Motor neuron (in vitro differentiated cells): Measurements from ENCODE around the gene MIP. TPM values are rescaled to one million over a fixed set of nuclear protein-coding genes. Genes with fewer than 3 reads are reported as not detected.

Source experiments
- ATAC-seq, 8 experiments: fragments of 200-7000 bp; cut with Tn5 transposase; replicated peaks in 6 of 8; 2 replicates each; pipeline ENCODE4 v1.8.0; 2021; ENCODE audit warnings: mild to moderate bottlenecking in 8 of 8, moderate library complexity in 8 of 8
- H3K27ac ChIP-seq, 2 donors: fragments of 250-450 bp; sonication (Bioruptor Pico); 2 replicates each; pipeline ENCODE4 v1.9.0; 2021; ENCODE audit warnings: antibody characterized with exemption in 2 of 2, mild to moderate bottlenecking in 2 of 2, moderate library complexity in 1 of 2
- H3K4me1 ChIP-seq, 2 donors: fragments of 250-450 bp; sonication (Bioruptor Pico); replicated peaks in 1 of 2; 2 replicates each; pipeline ENCODE4 v1.6.1; 2021; ENCODE audit warnings: antibody characterized with exemption in 2 of 2, mild to moderate bottlenecking in 2 of 2, moderate library complexity in 1 of 2
- H3K4me3 ChIP-seq, 5 donors: fragments of 250-450 bp; sonication (Bioruptor Pico); 2 replicates each; pipeline ENCODE4 v1.9.0; 2021; ENCODE audit warnings: antibody characterized with exemption in 5 of 5, mild to moderate bottlenecking in 5 of 5, moderate library complexity in 4 of 5
- WGBS, 10 experiments: fragments of 450-650 bp; shearing (Covaris generic); methylation state at CpG; one replicate each; pipeline ENCODE4 v1.0.0; 2022; 5-methylcytosine and 5-hydroxymethylcytosine counted together
- in situ Hi-C, 9 experiments: fragments of 400-800 bp; cut with MboI; loops; one replicate each; pipeline ENCODE4 v1.15.0; 2021; ENCODE audit warnings: low sequenced_read_pairs in 9 of 9, low pct_unique_long_range_greater_than_20kb in 2 of 9; ENCODE audit not compliant: unreplicated experiment in 9 of 9
- total RNA-seq, 8 experiments: library from RNA; unstranded; fragments of 300-600 nt; gene quantifications; 2 replicates each; pipeline versions ENCODE4 v1.2.3 to v1.2.4, GENCODE V29; 2022

The MIP gene
- total RNA-seq, 8 experiments from 2014 or later, result 0.16 to 2.7 (median 0.44) TPM

- H3K4me3 ChIP-seq, result no peak overlapping the region
- in situ Hi-C loops, result no loop called here
- no peak overlapping the region for H3K27ac ChIP-seq
- ATAC-seq, result no peak
- WGBS, 10 experiments, result 56 to 100% (median 100%) methylated on average over 1 of the region's 1 CpG; no CpG with 5 or more reads in 1 of the 10 experiments
- H3K4me1 ChIP-seq, result peaks cover 0 to 4% of the 10 kb centered on the region in 2 donors
These were observed 30.1 kb upstream of the MIP start for GRCh38 chr12:56484566-56484965.

GRCh38 chr12:56479625-56480024 is 25.2 kb upstream of the MIP start:
- no peak overlapping the region for H3K4me3 ChIP-seq
- in situ Hi-C loops, result no loop called here
- no peak for ATAC-seq
- 60 to 100% (median 100%) methylated on average over 3 to 6 of the region's 7 CpGs; no CpG with 5 or more reads in 4 of the 10 experiments for WGBS, 10 experiments
- no peak overlapping the region for H3K27ac ChIP-seq
- no peaks in the 10 kb centered on the region for H3K4me1 ChIP-seq

GRCh38 chr12:56477521-56478225 is 23.2 kb upstream of the MIP start:
- 82 to 100% (median 85%) methylated on average over 1 to 6 of the region's 6 CpGs; no CpG with 5 or more reads in 2 of the 10 experiments for WGBS, 10 experiments
- H3K4me1 ChIP-seq, result no peaks in the 10 kb centered on the region
- H3K4me3 ChIP-seq, result no peak overlapping the region
- in situ Hi-C loops, result no loop called here
- no peak overlapping the region for H3K27ac ChIP-seq
- peak in 1 of 8 experiments; percentile 9 for ATAC-seq

- ATAC-seq, result peak in 1 of 8 experiments; percentile 14
These were observed 22.5 kb upstream of the MIP start for GRCh38 chr12:56476972-56477432.

GRCh38 chr12:56476143-56476542 is 21.7 kb upstream of the MIP start:
- in situ Hi-C loops, result no loop called here
- Histone ChIP-seq H3K4me1 (no peaks in the 10 kb centered on the region), H3K4me3 (no peak overlapping the region), H3K27ac (no peak overlapping the region)
- WGBS, 10 experiments, result 20 to 100% (median 100%) methylated on average over 1 to 3 of the region's 6 CpGs; no CpG with 5 or more reads in 4 of the 10 experiments
- ATAC-seq, result no peak

More at GRCh38 chr12:56476972-56477432, 22.5 kb upstream of the MIP start:
- no peak overlapping the region for H3K27ac ChIP-seq
- no peak overlapping the region for H3K4me3 ChIP-seq
- in situ Hi-C loops, result no loop called here
- no peaks in the 10 kb centered on the region for H3K4me1 ChIP-seq
- WGBS, 10 experiments, result 100% methylated on average over 1 of the region's 1 CpG; no CpG with 5 or more reads in 9 of the 10 experiments

GRCh38 chr12:56474389-56474788 is 19.9 kb upstream of the MIP start:
- Histone ChIP-seq H3K4me1 (peaks cover 3% of the 10 kb centered on the region in 2 donors), H3K27ac (no peak overlapping the region), H3K4me3 (no peak overlapping the region)
- ATAC-seq, result no peak
- in situ Hi-C loops, result loop anchor here in 2 of 9 experiments (25.0 kb wide), 1 partner anchor 112 kb away; the partner anchor contains the start of genes APOF (in 2 of the 2) and STAT2 (in 2 of the 2)
- 56 to 95% (median 87%) methylated on average over 2 to 6 of the region's 9 CpGs; no CpG with 5 or more reads in 4 of the 10 experiments for WGBS, 10 experiments

DNA sequence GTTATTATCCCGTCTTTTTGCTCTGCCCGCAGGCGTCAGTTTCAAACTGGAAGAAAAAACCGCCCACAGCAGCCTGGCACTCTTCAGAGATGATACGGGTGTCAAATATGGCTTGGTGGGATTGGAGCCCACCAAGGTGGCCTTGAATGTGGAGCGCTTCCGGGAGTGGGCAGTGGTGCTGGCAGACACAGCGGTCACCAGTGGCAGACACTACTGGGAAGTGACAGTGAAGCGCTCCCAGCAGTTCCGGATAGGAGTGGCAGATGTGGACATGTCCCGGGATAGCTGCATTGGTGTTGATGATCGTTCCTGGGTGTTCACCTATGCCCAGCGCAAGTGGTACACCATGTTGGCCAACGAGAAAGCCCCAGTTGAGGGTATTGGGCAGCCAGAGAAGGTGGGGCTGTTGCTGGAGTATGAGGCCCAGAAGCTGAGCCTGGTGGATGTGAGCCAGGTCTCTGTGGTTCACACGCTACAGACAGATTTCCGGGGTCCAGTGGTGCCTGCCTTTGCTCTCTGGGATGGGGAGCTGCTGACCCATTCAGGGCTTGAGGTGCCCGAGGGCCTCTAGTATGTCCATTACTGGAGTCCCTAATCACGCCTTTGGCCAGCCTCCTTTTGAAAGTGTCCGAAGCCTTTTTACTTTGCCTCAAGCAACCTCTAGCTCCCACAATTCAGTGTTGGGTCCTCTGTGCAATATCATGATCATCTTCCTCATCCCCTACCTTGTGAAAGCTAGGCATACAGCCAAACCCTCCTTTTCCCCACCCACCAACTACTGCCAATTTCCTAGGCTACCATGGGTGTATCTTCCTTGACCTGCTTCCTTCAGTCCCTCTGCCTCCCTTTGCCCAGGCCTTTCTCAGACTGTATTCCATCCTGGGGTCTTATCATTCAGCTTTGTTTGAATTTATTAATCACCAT is 14.8 kb upstream of the MIP start:
- peak; percentile 1 to 55 (median 6) for ATAC-seq
- in situ Hi-C loops, result loop anchor here in 3 of 9 experiments (10.0 to 25.0 kb wide), 2 partner anchors 107 to 344 kb away; partner anchors contain the start of genes APOF (in 2 of the 3), STAT2 (in 2 of the 3) and ESYT1 (in 1 of the 3)

DNA sequence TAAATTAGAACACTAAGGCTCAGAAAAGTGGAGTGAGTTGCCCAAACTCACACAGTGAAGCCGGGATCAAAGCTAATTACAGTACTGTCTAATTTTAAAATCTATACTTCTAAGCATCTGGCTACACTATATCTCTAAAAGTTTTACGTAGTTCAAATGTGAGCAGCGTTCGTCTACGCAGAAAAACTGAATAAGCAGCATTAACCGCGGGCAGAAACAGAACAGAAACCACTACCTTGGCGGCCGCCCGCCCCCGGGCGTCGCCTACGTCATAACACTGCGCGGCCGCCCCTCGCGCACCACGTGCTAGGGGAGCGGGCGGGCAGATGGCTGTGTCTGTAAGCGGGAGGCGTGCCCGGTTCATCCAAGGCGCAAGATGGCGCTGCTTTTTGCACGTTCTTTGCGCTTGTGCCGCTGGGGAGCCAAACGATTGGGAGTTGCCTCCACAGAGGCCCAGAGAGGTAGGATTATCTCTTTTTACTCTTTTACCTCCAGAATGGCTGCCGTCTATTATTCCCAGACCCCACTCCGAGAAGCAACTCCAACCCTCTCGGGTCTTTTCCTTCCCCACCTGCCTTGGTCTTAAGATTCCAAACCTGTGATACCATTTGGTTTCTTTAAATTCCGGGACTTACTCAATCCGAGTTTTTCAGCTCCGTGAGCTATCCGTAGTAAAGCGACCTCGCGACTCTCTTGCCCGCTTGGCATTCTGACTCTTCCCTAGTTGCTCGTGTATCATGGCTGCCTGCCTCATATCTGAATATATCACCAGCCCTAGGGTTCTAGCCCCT is 14.0 kb upstream of the MIP start, which contains the start of gene SPRYD4:
Gene SPRYD4 (plus strand): TSS at position 363 of the 791 bp plus-strand sequence. CDS start 14 bp downstream, at position 377.
- 0 to 6% (median 1%) methylated on average over 1 to 38 of the region's 43 CpGs for WGBS, 10 experiments
- Histone ChIP-seq H3K27ac (peak within 1 kb of the TSS; percentile 85 to 87), H3K4me3 (peak within 1 kb of the TSS; percentile 83 to 89 (median 86)), H3K4me1 (peaks cover 6 to 11% of the 10 kb centered on the region in 2 donors)
- in situ Hi-C loops, result loop anchor here in 3 of 9 experiments (10.0 to 25.0 kb wide), 2 partner anchors 106 to 344 kb away; partner anchors contain the start of genes APOF (in 2 of the 3), STAT2 (in 2 of the 3) and ESYT1 (in 1 of the 3)
- peak; percentile 87 to 97 (median 94) for ATAC-seq

More for the DNA sequence above, 14.8 kb upstream of the MIP start:
- 0 to 75% (median 38%) methylated on average over 2 to 12 of the region's 19 CpGs; no CpG with 5 or more reads in 4 of the 10 experiments for WGBS, 10 experiments
- H3K4me1 ChIP-seq, result peaks cover 5 to 6% of the 10 kb centered on the region in 2 donors
- peak overlapping the region; percentile 85 to 87 for H3K27ac ChIP-seq
- H3K4me3 ChIP-seq, result peak overlapping the region; percentile 83 to 89 (median 86)

GRCh38 chr12:56462565-56462964 is 8.1 kb upstream of the MIP start:
- in situ Hi-C loops, result loop anchor here in 3 of 9 experiments (10.0 to 25.0 kb wide), 2 partner anchors 100 to 338 kb away; partner anchors contain the start of genes APOF (in 2 of the 3), STAT2 (in 2 of the 3) and ESYT1 (in 1 of the 3)
- Histone ChIP-seq H3K4me1 (peaks cover 8 to 17% of the 10 kb centered on the region in 2 donors), H3K27ac (peak overlapping the region; percentile 2 to 35), H3K4me3 (no peak overlapping the region)
- peak in 5 of 8 experiments; percentile 67 to 83 (median 77) for ATAC-seq

GRCh38 chr12:56461235-56462159 is 7.0 kb upstream of the MIP start:
- peak in 3 of 8 experiments; percentile 15 to 72 (median 58) for ATAC-seq
- no peak overlapping the region for H3K27ac ChIP-seq
- H3K4me3 ChIP-seq, result no peak overlapping the region
- H3K4me1 ChIP-seq, result peaks cover 8 to 17% of the 10 kb centered on the region in 2 donors
- WGBS, 10 experiments, result 65 to 100% (median 96%) methylated on average over 3 to 10 of the region's 11 CpGs
- in situ Hi-C loops, result loop anchor here in 3 of 9 experiments (10.0 to 25.0 kb wide), 2 partner anchors 99 to 337 kb away; partner anchors contain the start of genes APOF (in 2 of the 3), STAT2 (in 2 of the 3) and ESYT1 (in 1 of the 3)

DNA sequence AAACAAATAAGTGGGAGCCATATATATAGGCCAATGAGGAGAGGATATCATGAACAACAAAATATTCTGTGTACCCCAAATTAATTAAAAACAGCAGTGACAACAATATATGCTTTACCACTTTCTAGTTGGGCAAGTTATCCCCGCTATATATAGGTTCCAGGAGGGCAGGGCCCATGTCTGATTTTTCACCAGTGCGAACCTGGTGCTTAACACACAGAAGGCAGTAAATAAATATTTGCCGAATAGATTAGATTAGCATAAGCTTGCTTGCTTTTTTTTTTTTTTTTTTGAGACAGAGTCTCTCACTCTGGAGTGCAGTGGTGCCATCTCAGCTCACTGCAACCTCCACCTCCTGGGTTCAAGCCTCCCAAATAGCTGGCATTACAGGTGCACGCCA is 3.4 kb upstream of the MIP start:
- in situ Hi-C loops, result loop anchor here in 2 of 9 experiments (25.0 kb wide), 1 partner anchor 96 kb away; the partner anchor contains the start of genes APOF (in 2 of the 2) and STAT2 (in 2 of the 2)
- peaks cover 6 to 7% of the 10 kb centered on the region in 2 donors for H3K4me1 ChIP-seq
- no peak overlapping the region for H3K4me3 ChIP-seq
- no peak overlapping the region for H3K27ac ChIP-seq
- 60 to 100% (median 90%) methylated on average over 1 to 4 of the region's 4 CpGs; no CpG with 5 or more reads in 1 of the 10 experiments for WGBS, 10 experiments
- peak in 1 of 8 experiments; percentile 23 for ATAC-seq
